Upper lobe of right lung (tissue), 1 donor: ENCODE results near the gene CCNG2. TPM values are rescaled to one million over a fixed set of nuclear protein-coding genes. Genes with fewer than 3 reads are reported as not detected.

Experiments
- ATAC-seq: fragments of 200-7000 bp; cut with Tn5 transposase; one replicate; pipeline ENCODE4 v1.9.1; 2020; ENCODE audit warnings: mild to moderate bottlenecking, moderate library complexity
- DNase-seq: peaks from one replicate; pipeline ENCODE4 v3.0.0-alpha.2; 2020
- H3K27ac ChIP-seq: fragments of 200-600 bp; one replicate; pipeline ENCODE4 v1.8.0; 2022
- H3K27me3 ChIP-seq: fragments of 200-600 bp; one replicate; pipeline ENCODE4 v1.8.0; 2022; ENCODE audit warnings: mild to moderate bottlenecking
- H3K36me3 ChIP-seq: fragments of 200-600 bp; one replicate; pipeline ENCODE4 v1.8.0; 2022
- H3K4me1 ChIP-seq: fragments of 200-600 bp; one replicate; pipeline ENCODE4 v1.8.0; 2022
- H3K4me3 ChIP-seq: fragments of 200-600 bp; one replicate; pipeline ENCODE4 v1.8.0; 2022; ENCODE audit warnings: mild to moderate bottlenecking
- H3K9me3 ChIP-seq: fragments of 200-600 bp; one replicate; pipeline ENCODE4 v1.8.0; 2022
- CTCF ChIP-seq: fragments of 200-600 bp; IDR thresholded peaks from one replicate; pipeline ENCODE4 v1.8.0; 2022; ENCODE audit warnings: antibody characterized with exemption
- intact Hi-C: fragments of 100-400 bp; cut with DNase I; formaldehyde crosslinking; loops from one replicate; pipeline ENCODE4 v1.11.0; 2022
- total RNA-seq: library from RNA; stranded (reverse); fragmentation: NEBNext Ultra II Directional; extraction: Animal tissue kit (Norgen Biotek cat#: 25700); gene quantifications from one replicate; pipeline ENCODE4 v1.2.1, GENCODE V29; 2021
- donor health status: DM: no; HTN: yes; CAD: no; lungs with severe emphysema.

CCNG2 gene
- total RNA-seq, 1 donor from 2014 or later: 41.3 TPM

DNA sequence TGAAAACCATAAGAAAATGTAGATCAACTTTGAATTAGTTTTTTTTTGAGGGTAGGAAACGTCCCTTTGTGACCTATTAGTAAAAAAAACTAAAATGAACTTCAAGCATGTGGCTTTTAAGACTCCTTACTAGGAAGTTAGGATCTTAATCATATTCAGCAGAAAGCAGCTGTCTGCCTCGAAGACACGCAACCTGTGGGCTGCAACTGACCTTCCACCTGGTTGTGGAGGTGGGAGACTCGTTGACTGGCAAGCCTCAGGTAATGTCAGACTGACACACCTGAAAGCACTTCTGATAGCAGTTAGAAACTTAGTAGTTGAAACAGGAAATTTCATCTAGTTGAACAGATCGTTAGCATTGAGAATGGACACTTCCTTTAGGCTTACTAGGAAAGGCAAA lies 37.4 kb downstream of the CCNG2 start:
- Histone ChIP-seq H3K9me3 (no peaks in the 10 kb centered on the region), H3K4me3 (no peak overlapping the region), H3K36me3 (no peaks in the 10 kb centered on the region), H3K27ac (no peak overlapping the region), H3K4me1 (no peaks in the 10 kb centered on the region), H3K27me3 (no peaks in the 10 kb centered on the region)
- TF ChIP-seq CTCF: no peak
- intact Hi-C loops: no loop called here
- DNase-seq (no peak), ATAC-seq (no peak)

DNA sequence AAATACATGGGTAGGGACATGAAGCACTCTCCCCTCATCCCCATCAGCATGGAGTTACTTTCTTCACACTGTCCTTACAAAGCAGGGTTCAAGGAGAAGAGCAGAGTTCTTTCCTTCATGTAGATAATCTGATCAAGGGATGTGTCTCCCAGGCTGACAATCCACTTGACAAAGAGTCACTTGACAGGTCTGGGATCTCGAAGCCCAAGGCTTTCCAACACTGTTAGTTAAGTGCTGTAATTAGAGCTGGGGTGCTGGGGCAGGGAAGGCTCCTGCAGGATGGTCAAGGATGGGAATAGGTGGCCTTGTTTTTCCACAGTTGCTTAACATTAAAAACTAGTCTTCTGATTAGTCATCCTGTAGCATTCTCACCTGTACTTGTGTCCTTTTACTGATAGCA lies 38.0 kb downstream of the CCNG2 start:
- H3K27ac ChIP-seq: no peak overlapping the region
- intact Hi-C loops: no loop called here
- TF ChIP-seq CTCF: no peak
- no peaks in the 10 kb centered on the region for H3K4me1 ChIP-seq
- H3K9me3 ChIP-seq: no peaks in the 10 kb centered on the region
- ATAC-seq (no peak), DNase-seq (no peak)
- no peak overlapping the region for H3K4me3 ChIP-seq
- H3K36me3 ChIP-seq: no peaks in the 10 kb centered on the region
- no peaks in the 10 kb centered on the region for H3K27me3 ChIP-seq

GRCh38 chr4:77196866-77197265 lies 39.9 kb downstream of the CCNG2 start:
- no peaks in the 10 kb centered on the region for H3K36me3 ChIP-seq
- no peak overlapping the region for H3K27ac ChIP-seq
- no peaks in the 10 kb centered on the region for H3K4me1 ChIP-seq
- intact Hi-C loops: no loop called here
- DNase-seq (no peak), ATAC-seq (peak; percentile 84)
- no peaks in the 10 kb centered on the region for H3K9me3 ChIP-seq
- TF ChIP-seq CTCF: no peak
- H3K27me3 ChIP-seq: no peaks in the 10 kb centered on the region
- no peak overlapping the region for H3K4me3 ChIP-seq

DNA sequence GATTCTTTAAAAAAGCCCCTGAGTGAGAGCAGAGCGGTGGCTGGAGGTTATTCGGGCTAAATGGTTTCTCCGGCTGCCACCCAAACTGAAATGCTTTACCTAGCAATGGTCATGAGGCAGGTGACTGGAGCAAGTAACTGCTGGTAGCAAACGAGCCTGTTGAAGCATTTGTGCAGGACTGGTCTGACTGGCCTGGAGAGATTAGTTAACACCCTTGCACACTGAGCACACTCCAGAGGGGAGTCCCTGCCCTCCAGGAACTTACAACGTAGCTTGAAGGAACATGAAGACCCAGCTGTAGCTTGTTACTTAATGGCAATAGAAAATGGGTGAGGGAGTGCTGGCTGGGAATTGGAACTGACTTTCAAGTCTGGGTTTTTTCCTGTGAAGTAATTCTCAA lies 40.4 kb downstream of the CCNG2 start:
- H3K27ac ChIP-seq: no peak overlapping the region
- intact Hi-C loops: no loop called here
- H3K4me3 ChIP-seq: no peak overlapping the region
- H3K27me3 ChIP-seq: no peaks in the 10 kb centered on the region
- no peaks in the 10 kb centered on the region for H3K4me1 ChIP-seq
- ATAC-seq (no peak), DNase-seq (no peak)
- TF ChIP-seq CTCF: no peak
- H3K9me3 ChIP-seq: no peaks in the 10 kb centered on the region
- no peaks in the 10 kb centered on the region for H3K36me3 ChIP-seq

DNA sequence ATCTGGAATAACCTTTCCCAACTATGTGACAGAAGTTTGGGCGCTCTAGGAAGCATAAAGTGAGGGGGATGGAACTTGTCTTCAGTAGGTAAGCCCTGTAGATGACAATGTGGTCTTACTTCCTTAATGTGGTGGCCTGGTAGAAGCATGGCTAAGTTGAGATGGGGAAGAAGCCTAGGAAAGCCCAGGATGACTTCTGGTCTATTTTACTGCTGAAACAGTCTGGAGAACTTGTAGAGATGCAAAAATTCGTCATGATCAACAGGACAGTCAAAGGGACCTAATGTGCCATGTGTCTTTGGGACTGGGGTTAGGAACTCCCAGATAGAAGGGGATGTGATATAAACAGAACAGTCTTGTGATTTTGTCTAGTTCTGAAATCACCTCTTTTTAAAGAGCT lies 40.8 kb downstream of the CCNG2 start:
- H3K27me3 ChIP-seq: no peaks in the 10 kb centered on the region
- H3K9me3 ChIP-seq: no peaks in the 10 kb centered on the region
- no peak for DNase-seq
- H3K36me3 ChIP-seq: no peaks in the 10 kb centered on the region
- H3K4me1 ChIP-seq: no peaks in the 10 kb centered on the region
- H3K27ac ChIP-seq: no peak overlapping the region
- H3K4me3 ChIP-seq: no peak overlapping the region
- peak; percentile 19 for ATAC-seq
- intact Hi-C loops: no loop called here
- no peak for TF ChIP-seq CTCF

- H3K36me3 ChIP-seq: no peaks in the 10 kb centered on the region
- intact Hi-C loops: no loop called here
- no peaks in the 10 kb centered on the region for H3K9me3 ChIP-seq
- H3K4me3 ChIP-seq: no peak overlapping the region
- ATAC-seq (no peak), DNase-seq (no peak)
- no peak for TF ChIP-seq CTCF
- H3K4me1 ChIP-seq: no peaks in the 10 kb centered on the region
- H3K27me3 ChIP-seq: no peaks in the 10 kb centered on the region
- H3K27ac ChIP-seq: no peak overlapping the region
These were observed 42.3 kb downstream of the CCNG2 start for GRCh38 chr4:77199276-77199675.
